LNCAP (cell line): ENCODE results near the gene CKM.

Experiments
- TF ChIP-seq, protein P1 (sequence below): fragments of 450-650 bp; IDR thresholded peaks from 2 replicates; pipeline ENCODE4 v1.5.1; 2017; ENCODE audit warnings: mild to moderate bottlenecking

Gene CKM

DNA sequence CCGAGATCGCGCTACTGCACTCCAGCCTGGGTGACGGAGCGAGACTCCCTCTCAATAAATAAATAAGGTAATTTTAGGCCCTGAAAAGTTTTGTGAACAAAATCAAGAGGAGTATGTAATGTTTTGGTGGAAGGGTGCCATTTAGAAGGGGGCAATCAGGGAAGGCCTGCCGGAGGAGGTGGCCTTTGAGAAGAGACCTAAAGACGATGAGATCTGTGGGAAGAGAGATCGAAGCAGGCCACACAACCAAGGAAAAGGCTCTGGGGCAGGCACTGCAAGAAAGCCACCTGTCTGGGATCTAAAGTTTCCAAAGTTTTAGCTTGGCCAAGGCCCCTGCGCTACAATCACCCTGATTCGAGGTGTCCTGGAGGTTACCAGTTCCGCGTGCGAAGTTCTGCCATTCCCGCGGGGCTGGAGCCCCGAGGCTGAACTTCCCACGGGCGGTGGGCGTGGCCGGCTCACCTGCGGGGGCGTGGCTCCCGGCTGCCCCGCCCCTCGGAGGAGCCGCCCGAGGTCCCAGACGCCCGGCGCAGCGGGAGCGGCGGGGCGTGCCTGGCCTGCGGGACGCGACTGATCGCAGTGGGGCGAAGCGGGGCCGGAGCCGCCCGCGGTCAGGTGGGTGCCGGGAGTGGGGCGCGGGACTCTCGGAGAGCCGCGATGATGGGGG is 17.7 kb upstream of the CKM start, which contains the start of gene KLC3:
TSS of gene KLC3 (plus strand) at position 519 of the 667 bp plus-strand sequence. CDS start 4,792 bp downstream, outside the sequence.
- TF ChIP-seq, protein P1, sequence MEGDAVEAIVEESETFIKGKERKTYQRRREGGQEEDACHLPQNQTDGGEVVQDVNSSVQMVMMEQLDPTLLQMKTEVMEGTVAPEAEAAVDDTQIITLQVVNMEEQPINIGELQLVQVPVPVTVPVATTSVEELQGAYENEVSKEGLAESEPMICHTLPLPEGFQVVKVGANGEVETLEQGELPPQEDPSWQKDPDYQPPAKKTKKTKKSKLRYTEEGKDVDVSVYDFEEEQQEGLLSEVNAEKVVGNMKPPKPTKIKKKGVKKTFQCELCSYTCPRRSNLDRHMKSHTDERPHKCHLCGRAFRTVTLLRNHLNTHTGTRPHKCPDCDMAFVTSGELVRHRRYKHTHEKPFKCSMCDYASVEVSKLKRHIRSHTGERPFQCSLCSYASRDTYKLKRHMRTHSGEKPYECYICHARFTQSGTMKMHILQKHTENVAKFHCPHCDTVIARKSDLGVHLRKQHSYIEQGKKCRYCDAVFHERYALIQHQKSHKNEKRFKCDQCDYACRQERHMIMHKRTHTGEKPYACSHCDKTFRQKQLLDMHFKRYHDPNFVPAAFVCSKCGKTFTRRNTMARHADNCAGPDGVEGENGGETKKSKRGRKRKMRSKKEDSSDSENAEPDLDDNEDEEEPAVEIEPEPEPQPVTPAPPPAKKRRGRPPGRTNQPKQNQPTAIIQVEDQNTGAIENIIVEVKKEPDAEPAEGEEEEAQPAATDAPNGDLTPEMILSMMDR = no peak

GRCh38 chr19:45339629-45340028 is 17.0 kb upstream of the CKM start:
- TF ChIP-seq, protein P1 = no peak

GRCh38 chr19:45336696-45337251 is 14.1 kb upstream of the CKM start:
- TF ChIP-seq, protein P1 = no peak

DNA sequence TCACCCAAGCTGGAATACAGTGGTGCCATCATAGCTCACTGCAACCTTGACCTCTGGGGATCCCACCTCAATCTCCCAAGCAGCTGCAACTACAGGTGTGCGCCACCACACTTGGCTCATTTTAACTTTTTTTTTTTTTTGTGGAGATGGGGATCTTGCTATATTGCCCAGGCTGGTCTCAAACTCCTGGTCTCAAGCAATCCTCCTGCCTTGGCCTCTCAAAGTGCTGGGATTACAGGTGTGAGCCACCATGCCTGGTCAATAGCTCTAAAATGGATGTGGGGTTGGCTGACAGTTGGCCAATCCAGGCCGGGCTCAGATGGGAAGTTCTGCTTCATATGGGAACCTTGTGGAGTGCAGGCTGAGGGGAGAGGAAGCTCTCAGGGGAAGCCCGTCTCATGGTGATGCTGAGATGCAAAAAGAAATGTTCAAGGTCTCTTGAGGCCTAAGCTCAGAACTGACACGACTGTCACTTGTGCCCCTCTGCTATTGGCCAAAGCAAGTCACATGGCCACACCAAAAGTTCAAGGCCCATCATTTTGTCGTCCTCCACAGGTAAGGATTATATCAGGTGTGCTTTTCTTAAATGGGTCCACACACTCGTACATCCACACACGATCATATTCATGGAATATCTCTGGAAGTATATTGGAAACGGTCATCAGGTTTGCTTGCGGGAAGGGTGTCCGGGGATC is 11.1 kb upstream of the CKM start:
- TF ChIP-seq, protein P1 = no peak

DNA sequence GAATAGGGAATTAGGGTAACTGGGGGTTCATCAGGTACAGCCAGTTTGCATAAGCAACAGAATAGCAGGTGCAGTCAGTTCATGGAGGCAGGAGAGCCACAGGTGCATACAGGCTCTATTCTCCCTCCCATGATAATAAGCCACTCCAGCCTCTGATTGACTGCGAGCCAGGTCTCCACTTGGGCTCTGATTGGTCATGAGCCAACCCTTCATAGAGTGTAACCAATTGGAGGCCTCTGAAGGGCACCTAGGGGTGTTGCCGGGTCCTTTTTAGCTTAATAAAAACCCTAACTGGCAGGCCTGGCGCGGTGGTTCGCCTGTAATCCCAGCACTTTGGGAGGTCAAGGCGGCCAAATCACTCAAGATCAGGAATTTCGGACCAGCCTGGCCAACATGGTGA is 8.7 kb upstream of the CKM start:
- TF ChIP-seq, protein P1 = no peak

- TF ChIP-seq, protein P1 = no peak
These were observed 4.9 kb upstream of the CKM start for GRCh38 chr19:45327404-45328143.

DNA sequence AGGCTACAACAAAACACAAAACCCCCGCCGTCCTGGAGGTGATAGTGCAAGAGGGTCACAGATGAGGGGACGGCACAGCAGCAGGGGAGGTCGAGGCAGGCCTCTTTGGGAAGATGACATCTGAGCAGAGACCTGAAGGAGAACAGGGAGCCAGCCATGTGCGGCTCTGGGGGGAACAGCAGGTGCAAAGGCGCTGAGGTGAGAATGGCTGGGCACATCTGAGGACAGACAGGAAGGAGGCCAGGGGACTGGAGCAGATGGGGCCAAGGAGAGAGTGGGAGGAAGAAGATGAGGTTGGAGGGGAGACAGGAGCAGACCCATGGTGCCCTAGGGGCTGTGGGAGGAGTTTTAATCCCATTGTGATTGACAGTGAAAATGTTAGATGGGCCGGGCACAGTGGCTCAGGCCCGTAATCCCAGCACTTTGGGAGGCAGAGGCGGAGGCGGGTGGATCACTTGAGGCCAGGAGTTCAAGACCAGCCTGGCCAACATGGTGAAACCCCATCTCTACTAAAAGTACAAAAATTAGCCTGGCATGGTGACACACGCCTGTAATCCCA is 1.8 kb upstream of the CKM start:
- TF ChIP-seq, protein P1 = no peak
